Fibroblast of skin of right biceps (primary cell): ENCODE results near the gene GSTA1.
"Not testable (repeated sequence)": the region's sequence is repeated elsewhere in the genome, so short reads cannot be mapped to it uniquely, and the experiment has no call there.

Experiments used
- DNase-seq: peaks from one replicate; pipeline ENCODE4 v3.0.0-alpha.2; 2013

GSTA1 gene

DNA sequence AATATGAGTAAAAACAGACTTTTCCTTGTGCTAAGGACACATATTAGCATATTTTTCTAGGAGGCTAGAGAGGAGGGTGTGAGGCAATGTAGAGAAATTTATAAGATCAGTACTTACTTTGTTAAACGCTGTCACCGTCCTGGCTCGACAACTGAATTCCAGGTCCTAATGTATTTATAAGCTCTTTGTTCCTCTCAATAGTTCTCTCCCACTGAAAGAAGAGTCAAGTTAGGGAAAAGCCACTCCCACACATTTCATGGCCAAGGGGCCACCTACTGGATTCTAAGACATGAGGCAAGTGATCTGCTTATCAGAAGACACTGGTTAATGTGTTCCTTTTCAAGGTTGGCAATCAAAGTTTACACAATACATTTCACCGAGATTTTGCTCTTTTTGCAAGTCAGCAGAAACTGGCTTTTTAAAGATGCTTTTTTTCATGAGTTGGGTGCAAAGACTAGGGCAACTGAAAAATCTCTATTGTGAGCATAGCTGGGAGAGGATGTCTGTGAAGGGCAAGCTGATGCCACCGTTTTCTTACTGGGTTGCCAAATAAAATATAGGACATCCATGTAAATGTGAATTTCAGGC, at the start of gene GSTA1:
GSTA1 (minus strand) TSS at position 149 of the 588 bp plus-strand sequence. CDS start 4,549 bp downstream, outside the sequence.
- not testable (repeated sequence) for DNase-seq

DNA sequence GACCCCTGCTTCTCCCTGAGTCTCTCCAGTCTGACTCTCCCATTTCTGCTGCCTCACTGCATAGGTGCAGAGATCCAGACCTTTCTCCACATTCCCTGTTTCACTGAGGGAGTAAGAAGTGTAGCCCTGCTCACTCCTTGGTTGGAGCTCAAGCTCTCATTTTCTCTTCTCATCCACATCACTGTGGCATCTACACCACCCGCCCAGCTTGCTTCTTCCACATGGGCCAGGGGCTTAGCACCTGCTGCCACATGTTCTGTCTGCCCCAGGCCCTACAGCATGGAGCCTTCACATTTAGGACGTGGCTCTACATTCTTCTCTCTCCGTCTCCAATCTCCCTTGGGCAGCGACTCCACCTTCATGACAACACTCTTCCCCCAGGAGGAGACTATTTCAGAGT, 45.5 kb upstream of the GSTA1 start:
- no peak for DNase-seq

DNA sequence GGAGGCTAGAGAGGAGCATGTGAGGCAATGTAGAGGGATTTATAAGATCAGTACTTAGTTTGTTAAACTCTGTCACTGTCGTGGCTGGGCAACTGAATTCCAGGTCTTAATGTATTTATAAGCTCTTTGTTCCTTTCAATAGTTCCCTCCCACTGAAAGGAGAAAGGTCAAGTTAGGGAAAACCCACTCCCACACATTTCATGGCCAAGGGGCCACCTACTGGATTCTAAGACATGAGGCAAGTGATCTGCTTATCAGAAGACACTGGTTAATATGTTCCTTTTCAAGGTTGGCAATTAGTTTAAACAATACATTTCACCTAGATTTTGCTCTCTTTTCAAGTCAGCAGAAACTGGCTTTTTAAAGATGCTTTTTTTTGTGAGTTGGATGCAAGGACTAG, 42.4 kb upstream of the GSTA1 start:
- DNase-seq, result no peak

DNA sequence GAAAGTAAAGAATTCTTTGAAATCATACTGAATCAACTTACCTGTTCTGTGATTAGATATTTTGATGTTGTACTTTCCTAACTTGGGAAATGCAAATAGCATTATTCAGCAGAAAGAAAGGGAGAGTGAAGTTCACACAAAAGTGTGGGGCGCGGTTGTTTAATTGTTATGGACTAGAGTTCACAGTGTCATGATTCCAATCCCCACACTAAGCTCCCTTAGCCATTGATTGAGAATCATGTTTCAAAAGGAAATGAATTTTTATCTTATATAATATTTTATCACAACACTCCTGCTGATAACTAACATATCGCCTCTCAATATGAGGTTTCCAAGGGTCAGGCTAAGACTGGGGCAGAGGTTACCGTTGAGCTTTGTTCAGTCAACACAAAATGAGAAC, 40.0 kb upstream of the GSTA1 start:
- no peak for DNase-seq

DNA sequence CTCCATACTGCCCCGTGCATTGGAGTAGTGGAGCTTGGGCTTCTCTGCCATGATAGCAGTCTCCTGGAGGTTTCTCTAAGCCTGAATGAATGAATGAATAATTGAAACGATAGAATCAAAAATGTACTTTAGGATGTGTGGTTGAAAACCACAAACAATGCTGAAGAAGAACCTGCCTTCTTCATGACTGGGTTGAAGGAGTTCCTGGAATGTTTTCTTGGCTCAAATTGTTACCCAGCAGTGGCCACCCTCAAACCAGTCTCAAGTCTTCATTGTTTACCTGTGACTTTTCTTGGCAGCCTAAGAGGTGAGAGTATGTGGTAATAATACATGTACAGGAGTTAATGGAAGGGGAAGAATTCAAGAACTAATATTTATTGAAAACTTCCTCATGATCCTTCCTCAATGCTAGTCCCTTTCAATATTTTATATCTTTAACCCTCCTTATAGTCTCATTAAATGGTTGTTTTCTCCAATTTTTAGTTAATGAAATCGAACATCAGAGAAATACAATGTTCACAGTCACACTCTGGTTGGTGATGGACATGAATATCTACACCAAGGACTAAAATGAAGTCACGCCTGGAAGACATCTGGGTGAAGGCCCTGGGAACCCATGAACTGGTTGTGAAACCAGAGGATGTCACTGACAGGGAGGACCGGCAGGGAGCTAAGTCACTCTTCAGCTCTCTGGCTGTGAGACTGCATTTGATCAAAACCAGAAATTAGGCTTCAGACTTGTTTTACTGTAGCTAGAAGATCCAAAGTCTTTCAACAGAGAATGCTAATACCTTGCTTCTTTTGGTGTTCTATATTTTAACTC, 37.4 kb upstream of the GSTA1 start, which contains the start of gene GSTA5:
GSTA5 (minus strand) TSS at position 51 of the 823 bp plus-strand sequence.
- DNase-seq, result peak; percentile 10

DNA sequence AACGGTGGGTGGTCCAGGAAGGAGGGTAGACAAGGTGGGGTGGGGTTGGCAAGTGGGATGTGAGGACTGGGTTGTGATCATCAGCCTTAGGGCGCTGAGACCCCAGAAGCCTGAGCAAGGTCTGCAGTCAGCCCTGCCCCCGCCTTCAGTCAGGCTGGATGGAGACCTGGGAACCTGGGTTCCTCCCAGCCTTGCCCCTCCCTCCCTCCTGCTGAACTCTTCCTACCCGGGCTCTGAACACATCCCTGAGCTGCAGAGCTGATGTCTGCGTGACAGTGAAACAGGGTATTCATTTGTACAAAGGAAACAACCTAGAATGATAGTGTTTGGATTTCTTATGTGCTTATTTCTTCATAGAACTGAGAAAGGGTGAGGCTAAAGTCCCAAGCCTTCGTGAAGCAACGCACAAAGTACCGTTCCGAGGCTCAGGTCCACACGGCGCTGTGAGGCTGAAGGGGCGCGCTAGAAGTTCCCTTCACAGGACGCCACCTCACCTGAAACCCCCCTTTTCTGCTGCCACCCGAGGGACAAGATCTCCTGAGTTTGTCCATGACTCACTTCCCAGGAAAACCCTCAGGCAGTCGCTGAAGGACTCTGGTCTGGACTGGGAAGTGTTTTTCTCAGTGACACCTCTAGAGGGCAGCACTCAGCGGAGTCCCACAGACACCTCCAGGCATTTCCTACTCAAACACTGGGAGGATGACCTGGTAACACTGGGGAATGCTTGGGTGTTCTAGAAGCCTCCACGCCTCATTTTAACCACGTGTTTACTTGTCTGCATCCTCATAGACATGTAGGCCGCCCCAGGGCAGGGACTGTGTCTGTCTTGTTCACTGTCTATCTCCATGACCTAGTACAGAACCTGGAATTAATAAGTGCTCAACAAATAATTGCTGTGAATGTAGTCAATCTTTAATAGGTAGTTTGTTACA, 35.8 kb upstream of the GSTA1 start:
- DNase-seq, result peak; percentile 69

DNA sequence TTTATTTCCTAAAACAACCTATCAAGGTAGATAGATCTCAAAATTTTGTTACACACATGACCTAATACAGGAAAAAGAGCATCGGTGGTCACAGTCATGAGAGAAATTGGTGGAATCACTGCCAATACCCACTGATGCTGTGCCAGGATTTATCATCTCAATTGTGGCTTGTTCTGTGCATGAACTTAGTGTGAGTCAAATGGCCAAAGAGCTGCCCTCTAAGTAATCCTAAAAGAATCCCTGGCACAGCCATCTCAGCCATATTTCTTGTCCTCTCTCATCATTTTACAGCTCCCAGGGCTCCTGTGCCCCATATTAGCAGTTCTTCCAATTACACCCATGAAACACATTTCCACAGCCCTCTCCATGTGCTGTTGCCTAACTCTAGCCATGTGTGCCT, 30.9 kb upstream of the GSTA1 start:
- peak; percentile 14 for DNase-seq

DNA sequence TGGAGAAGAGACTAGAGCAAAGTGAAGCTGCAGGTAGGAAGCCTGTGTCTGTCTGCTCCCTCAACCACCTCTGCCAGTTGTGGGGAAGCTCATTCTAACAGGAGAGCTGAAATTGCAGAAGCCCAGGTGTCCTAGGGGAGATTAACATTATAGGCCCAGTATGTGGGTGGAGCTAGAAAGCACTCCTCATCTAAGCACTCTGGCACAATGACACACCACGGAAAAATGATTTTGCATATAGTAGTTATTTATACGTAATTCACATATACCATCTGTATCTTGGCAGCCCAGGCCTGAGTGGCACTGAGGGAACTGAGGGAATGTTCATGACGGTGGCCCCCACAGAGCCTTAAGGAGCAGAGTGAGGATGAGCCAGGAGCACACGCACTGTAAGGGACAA, 27.3 kb upstream of the GSTA1 start:
- DNase-seq, result not testable (repeated sequence)

DNA sequence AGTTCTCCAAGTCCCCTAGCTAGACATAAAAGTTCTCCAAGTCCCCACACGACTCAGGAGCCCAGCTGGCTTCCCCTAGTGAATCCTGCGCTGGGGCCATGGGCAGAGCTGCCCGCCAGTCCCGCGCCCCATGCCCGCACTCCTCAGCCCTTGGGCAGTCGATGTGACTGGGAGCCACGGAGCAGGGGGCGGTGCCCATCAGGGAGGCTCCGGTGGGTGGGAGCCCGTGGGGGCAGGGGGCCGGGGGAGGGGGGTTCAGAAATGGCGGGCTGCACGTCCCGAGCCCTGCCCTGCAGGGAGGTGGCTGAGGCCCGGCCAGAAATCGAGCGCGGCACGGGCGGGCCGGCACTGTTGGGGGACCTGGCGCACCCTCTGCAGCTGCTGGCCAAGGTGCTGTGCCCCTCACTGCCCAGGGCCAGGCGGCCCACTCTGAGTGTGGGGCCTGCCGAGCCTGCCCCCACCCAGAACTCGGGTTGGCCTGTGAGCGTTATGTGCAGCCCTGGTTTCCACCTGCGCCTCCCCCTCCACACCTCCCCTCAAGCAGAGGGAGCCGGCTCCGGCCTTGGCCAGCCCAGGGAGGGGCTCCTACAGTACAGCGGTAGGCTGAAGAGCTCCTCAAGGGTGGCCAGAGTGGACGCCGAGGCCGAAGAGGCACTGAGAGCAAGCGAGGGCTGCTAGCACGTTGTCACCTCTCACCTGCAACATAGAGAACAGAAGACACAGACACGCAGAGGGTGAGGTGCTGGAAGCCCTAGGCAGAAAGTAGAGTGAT, 25.6 kb upstream of the GSTA1 start:
- DNase-seq, result no peak

DNA sequence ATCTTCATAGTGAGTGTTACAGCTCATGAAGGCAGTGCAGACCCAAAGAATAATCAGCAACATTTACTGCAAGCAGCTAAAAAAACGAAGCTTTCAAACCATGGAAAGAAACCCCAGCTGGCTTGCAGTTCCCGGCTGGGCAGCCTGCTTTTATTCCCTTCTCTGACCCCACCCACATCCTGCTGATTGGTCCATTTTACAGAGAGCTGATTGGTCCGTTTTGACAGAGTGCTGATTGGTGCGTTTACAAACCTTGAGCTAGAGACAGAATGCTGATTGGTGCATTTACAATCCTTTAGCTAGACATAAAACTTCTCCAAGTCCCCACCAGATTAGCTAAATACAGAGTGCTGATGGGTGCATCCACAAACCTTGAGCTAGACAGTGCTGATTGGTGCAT, 25.0 kb upstream of the GSTA1 start:
- DNase-seq, result not testable (repeated sequence)

DNA sequence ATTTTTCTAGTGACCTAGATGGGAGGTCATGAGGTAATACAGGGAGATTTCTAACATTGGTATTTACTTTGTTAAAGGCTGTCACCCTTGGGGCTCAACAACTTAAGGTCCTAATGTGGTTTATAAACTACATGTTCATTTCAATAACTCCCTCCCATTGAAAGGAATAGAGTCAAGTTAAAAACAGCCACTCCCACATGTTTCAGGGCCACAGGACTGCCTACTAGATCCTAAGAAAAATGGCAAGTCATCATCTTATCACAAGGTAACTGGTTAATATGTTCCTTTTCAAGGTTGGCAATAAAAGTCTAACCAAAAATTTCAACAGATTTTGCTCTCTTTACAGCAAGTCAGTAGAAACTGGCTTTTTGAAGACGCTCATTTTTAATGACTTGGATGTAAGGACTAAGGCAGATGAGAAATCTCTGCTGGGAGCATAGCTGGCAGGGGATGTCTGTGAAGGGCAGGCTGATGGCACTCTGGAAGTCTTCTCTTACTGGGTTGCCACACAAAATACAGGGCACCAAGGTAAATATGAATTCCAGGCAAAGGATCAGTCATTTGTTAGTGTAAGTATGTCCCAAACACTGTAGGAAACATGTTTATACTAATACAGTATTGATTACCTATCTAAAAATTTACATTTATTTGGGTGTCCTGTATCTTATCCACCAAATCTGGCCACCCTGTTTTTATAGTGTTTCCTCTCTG, 23.6 kb upstream of the GSTA1 start:
- not testable (repeated sequence) for DNase-seq

DNA sequence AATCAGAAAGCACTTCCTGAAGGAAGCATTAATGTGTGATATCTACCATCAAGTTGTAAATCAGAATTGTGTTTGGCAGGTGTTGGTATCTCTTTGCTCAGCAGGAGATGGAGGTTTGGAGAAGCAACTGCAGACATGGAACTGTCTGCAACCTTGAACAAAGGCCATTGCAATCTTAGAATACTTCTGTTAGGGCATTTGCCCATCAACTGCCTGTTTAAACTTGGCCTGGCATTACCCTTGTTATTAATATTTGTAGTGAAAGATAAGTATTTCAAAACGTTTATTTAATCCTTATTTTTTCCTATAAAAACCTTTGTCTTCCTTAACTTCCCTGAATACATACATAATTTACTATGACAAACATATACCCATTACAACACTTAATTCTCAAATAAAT, 22.9 kb upstream of the GSTA1 start:
- DNase-seq, result no peak

DNA sequence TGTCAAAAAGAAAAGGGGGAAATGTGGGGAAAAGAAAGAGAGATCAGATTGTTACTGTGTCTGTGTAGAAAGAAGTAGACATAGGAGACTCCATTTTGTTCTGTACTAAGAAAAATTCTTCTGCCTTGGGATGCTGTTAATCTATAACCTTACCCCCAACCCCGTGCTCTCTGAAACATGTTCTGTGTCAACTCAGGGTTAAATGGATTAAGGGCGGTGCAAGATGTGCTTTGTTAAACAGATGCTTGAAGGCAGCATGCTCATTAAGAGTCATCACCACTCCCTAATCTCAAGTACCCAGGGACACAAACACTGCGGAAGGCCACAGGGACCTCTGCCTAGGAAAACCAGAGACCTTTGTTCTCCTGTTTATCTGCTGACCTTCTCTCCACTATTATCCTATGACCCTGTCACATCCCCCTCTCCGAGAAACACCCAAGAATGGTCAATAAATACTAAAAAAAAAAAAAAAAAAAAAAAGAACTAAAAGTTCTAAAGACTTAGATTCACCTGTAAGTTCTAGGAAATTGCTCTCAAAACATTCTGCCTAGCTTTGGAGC, 22.4 kb upstream of the GSTA1 start:
- DNase-seq, result not testable (repeated sequence)

DNA sequence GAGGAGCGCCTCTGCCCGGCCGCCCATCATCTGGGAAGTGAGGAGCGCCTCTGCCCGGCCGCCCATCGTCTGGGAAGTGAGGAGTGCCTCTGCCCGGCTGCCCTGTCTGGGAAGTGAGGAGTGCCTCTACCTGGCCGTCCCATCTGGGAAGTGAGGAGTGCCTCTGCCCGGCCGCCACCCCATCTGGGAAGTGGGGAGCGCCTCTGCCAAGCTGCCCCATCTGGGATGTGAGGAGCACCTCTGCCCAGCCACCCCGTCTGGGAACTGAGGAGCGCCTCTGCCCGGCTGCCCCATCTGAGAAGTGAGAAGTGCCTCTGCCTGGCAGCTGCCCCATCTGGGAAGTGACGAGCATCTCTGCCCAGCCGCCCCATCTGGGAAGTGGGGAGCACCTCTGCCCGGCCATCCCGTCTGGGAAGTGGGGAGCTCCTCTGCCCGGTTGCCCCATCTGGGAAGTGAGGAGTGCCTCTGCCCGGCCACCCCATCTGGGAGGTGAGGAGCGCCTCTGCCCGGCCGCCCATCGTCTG, 21.7 kb upstream of the GSTA1 start:
- not testable (repeated sequence) for DNase-seq

DNA sequence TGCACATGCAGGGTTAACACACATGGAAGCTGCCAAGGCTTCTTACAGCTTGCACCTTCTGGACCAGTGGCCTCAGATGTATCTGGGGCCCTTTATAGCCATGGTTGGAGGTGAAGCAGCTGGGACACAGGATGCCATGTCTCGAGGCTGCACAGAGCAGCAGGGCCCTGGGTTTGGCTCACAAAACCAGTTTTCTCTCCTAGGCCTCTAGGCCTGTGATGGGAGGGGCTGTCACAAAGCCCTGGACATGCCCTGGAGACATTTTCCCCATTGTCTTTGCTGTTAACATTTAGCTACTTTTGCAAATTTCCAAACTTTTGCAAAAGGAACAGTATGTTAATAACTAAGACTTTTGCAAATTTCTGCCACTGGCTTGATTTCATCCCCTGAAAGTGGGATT, 18.2 kb upstream of the GSTA1 start:
- DNase-seq, result no peak

DNA sequence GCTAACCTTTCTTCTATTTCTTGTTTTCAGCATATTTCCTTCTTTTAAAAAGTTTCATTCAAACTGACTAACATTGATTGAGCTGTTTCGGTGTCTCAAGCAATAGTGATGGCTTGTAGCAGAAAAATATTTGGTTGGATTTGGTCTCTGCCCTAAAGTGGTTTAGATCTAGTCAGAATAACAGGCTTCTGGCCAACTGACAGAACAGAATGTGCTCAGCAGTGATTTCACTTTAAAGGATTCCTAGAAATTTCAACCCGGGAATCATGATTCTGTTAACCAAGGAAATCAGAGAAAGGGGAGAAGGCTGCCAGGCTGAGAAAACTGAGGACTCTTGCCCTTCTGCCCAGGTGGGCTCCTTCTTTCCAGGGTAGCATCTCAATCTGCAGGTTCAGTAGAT, 16.6 kb upstream of the GSTA1 start:
- DNase-seq, result peak; percentile 53

DNA sequence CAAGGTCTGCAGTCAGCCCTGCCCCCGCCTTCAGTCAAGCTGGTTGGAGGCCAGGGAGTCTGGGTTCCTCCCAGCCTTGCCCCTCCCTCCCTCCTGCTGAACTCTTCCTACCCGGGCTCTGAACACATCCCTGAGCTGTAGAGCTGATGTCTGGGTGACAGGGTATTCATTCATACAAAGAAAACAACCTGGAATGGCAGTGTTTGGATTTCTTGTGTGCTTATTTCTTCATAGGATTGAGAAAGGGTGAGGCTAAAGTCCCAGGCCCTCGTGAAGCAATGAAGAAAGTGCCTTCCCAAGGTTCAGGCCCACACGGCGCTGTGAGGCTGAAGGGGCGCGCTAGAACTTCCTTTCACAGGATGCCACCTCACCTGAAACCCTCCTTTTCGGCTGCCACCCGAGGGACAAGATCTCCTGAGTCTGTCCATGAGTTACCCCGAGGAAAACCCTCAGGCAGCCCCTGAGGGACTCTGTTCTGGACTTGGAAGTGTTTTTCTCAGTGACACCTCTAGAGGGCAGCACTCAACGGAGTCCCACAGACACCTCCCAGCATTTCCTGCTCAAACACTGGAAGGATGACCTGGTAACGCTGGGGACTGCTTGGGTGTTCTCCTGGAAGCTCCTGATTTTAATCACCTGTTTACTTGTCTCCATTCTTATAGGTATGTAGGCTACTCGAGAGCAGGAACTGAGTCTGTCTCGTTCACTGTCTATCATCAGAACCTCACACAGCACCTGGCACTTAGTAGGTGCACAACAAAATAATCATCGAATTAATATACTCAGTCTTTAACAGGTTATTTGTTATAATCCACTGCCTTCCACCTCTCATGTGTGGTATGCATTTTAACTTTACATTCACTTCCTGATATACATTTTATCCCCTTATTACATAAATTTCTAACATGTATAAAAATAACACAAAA, 11.8 kb upstream of the GSTA1 start:
- peak; percentile 64 for DNase-seq

DNA sequence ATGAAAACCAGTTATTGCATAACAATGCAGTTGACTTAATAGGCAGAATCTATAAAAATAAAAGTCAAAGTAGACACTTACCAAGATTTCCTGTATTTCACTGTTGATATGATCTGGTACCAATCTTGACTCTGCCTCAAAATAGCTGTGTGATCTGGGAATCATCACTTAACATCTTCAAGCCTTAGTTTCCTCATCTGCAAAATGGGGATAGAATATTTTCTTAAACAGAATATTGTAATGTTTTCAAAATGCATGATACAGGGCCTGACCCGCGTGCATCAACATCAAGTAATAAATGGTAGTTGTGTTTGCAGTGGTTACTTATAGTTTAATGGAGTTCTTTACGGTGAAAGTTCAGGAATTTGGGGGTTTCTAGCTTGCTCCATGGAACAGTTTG, 10.9 kb upstream of the GSTA1 start:
- not testable (repeated sequence) for DNase-seq

DNA sequence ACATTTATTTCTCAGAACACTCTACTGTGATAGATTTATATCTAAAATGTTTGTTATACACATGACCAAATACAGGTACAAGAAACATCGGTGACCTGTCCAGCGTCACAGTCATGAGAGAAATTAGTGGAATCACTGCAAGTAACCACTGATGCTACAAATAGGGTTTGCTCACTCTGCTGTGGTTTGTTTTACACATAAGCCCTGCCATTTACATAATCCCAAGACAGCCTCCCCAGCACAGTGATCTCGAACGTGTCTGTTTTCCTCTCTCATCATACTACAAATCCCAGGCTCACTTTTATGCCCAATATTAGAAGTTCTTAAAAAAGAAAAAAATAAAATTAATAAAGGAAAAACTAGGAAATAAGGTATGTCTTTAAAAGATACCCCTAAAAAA, 6.2 kb upstream of the GSTA1 start:
- not testable (repeated sequence) for DNase-seq

DNA sequence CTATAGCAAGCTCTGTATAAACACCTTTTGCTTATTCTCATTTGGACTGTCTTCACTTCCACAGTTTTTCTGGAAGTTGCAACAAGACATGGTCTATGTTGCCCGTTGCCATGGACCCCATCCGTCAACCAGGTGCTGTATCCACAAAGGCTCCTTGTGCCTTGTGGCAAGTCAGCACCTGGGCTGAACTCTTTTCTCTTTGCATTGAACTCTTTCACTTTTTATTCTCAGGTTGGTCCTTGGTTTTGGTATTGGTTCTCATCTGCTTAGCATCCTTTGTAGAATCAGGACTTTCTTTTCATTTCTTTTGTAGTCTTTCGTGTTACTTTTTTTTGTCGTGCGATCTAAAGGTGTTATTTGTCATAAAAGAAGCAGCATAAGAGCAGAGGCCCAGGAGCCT, 5.0 kb upstream of the GSTA1 start:
- no peak for DNase-seq
